ENCODE results near the gene TRIM74.
A peak's percentile ranks its signal among the peaks of the same experiment; 100 is the strongest.
"Not testable (repeated sequence)": the region's sequence is repeated elsewhere in the genome, so short reads cannot be mapped to it uniquely, and the experiment has no call there.

The TRIM74 gene

DNA sequence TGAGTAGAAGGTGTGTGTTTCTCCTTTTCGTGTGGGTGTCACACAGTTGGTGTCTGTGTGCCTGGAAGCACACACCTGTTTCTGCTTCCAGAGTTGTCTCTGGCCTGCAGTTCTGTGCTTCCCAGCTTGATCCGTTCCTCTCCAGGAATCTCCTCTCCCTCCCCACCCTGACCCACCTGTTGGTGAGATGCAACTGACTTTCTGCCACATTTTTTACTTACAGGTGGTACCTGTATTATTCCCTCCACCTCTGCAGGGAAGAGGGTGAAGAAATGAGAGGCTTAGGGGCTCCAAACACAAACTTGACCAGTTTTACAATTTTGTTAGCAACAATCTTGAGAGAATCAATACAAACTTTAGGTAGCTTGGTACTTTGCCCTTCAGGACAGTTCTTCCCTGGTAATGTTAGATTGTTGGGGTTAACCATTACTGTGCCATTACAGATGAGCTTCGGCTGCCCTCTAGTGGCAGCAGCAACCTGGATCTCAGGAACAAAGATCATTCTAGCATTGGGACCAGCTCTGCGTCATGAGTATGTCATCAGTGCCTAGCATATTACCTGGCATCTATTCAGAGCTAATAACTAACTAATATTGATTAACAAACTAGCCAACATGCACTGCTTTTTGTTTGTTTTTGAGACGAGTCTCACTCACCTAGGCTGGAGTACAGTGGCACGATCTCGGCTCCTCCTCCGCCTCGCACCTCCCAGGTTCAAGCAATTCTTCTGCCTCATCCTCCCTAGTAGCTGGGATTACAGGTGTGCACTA lies 54.3 kb downstream of the TRIM74 start:
- DNase-seq (ENCODE audit: low read depth, low spot score), result peak; percentile 53
- H3K4me3 ChIP-seq (ENCODE audit: low read depth, low read length); in situ Hi-C loops (cut with HindIII; ENCODE audit: low sequenced_read_pairs): not testable (repeated sequence)
- TF ChIP-seq, protein P1, sequence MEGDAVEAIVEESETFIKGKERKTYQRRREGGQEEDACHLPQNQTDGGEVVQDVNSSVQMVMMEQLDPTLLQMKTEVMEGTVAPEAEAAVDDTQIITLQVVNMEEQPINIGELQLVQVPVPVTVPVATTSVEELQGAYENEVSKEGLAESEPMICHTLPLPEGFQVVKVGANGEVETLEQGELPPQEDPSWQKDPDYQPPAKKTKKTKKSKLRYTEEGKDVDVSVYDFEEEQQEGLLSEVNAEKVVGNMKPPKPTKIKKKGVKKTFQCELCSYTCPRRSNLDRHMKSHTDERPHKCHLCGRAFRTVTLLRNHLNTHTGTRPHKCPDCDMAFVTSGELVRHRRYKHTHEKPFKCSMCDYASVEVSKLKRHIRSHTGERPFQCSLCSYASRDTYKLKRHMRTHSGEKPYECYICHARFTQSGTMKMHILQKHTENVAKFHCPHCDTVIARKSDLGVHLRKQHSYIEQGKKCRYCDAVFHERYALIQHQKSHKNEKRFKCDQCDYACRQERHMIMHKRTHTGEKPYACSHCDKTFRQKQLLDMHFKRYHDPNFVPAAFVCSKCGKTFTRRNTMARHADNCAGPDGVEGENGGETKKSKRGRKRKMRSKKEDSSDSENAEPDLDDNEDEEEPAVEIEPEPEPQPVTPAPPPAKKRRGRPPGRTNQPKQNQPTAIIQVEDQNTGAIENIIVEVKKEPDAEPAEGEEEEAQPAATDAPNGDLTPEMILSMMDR (IDR thresholded peaks at IDR 0.05; ENCODE audit: low read depth, low read length), result peak; percentile 52

DNA sequence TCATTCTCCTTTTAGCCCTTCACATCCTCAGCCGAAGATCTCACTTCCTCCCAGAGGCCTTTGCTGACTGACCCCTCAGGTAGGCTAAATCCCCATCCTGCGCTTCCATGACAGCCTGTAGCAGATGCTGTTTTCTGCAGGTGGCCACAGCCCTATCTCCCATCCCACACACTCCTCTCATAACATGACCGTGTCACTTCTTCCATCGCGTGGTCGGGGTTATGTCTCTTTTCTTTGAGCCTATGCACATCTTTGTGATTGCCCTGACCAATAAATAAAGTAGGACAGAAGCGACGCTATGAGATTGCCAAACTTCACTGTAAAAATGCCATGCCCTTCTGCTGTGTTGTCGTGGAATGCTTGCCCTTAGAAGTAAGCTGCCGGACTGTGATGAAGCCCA lies 55.5 kb downstream of the TRIM74 start:
- DNase-seq (ENCODE audit: low read depth, low spot score); in situ Hi-C loops (cut with HindIII; ENCODE audit: low sequenced_read_pairs); H3K4me3 ChIP-seq (ENCODE audit: low read depth, low read length): not testable (repeated sequence)

GRCh38 chr7:72911395-72911794 lies 57.9 kb downstream of the TRIM74 start:
- H3K4me3 ChIP-seq (ENCODE audit: low read depth, low read length); in situ Hi-C loops (cut with HindIII; ENCODE audit: low sequenced_read_pairs); DNase-seq (ENCODE audit: low read depth, low spot score): not testable (repeated sequence)

Measured in astrocyte of the spinal cord (primary cell).